Measurements from ENCODE around the gene S100A1.
"Not testable (repeated sequence)": the region's sequence is repeated elsewhere in the genome, so short reads cannot be mapped to it uniquely, and the experiment has no call there.

Gene S100A1

GRCh38 chr1:153659656-153660055, 31.4 kb downstream of the S100A1 start:
- DNase-seq, result no peak

GRCh38 chr1:153661111-153661708, 33.0 kb downstream of the S100A1 start:
- DNase-seq, result no peak

GRCh38 chr1:153662269-153662668, 34.0 kb downstream of the S100A1 start:
- DNase-seq, result no peak

- no peak for DNase-seq
Observed at GRCh38 chr1:153663211-153663610, 35.0 kb downstream of the S100A1 start.

- DNase-seq, result no peak
Observed at GRCh38 chr1:153667439-153667838, 39.2 kb downstream of the S100A1 start.

GRCh38 chr1:153668672-153669071, 40.4 kb downstream of the S100A1 start:
- DNase-seq, result not testable (repeated sequence)

GRCh38 chr1:153669606-153670005, 41.4 kb downstream of the S100A1 start:
- no peak for DNase-seq

GRCh38 chr1:153670257-153670858, 42.1 kb downstream of the S100A1 start:
- DNase-seq, result no peak

GRCh38 chr1:153670859-153671627, 42.8 kb downstream of the S100A1 start, which contains the start of gene ILF2:
ILF2 (minus strand) TSS chr1:153670993; CDS start chr1:153670922, 71 bp downstream.
- DNase-seq, result peak; percentile 98

GRCh38 chr1:153671628-153672353, 43.6 kb downstream of the S100A1 start:
- DNase-seq, result peak; percentile 64

- DNase-seq, result no peak
Observed at GRCh38 chr1:153673511-153673910, 45.3 kb downstream of the S100A1 start.

GRCh38 chr1:153677718-153678518, 49.7 kb downstream of the S100A1 start:
- peak; percentile 34 for DNase-seq

GRCh38 chr1:153678519-153679336, 50.5 kb downstream of the S100A1 start, which contains the start of gene NPR1:
NPR1 (plus strand) TSS chr1:153678688; CDS start chr1:153679109, 421 bp downstream.
- no peak for DNase-seq

GRCh38 chr1:153679337-153680119, 51.3 kb downstream of the S100A1 start:
- DNase-seq, result no peak

GRCh38 chr1:153680120-153680403, 51.8 kb downstream of the S100A1 start:
- no peak for DNase-seq

All from midbrain (tissue), 1 donor.